H9 (cell line): Measurements from ENCODE around the gene AGTPBP1. TPM values are rescaled to one million over a fixed set of nuclear protein-coding genes. Genes with fewer than 3 reads are reported as not detected.

Source experiments
- DNase-seq: peaks from one replicate; pipeline ENCODE4 v3.0.0-alpha.2; 2017
- H2AFZ ChIP-seq: one replicate; pipeline ENCODE4 v1.6.1; 2013; ENCODE audit warnings: mild to moderate bottlenecking, low read length, control low read depth, moderate library complexity
- H2AK5ac ChIP-seq: 2 replicates; pipeline ENCODE4 v1.6.1; 2013; ENCODE audit warnings: low read length, control low read depth, mixed read lengths; ENCODE audit not compliant: insufficient read length
- H2BK120ac ChIP-seq: one replicate; pipeline ENCODE4 v1.6.1; 2013; ENCODE audit warnings: low read depth, mild to moderate bottlenecking, low read length, control low read depth, inconsistent platforms; ENCODE audit not compliant: poor library complexity, severe bottlenecking
- H2BK12ac ChIP-seq: 2 replicates; pipeline ENCODE4 v1.6.1; 2013; ENCODE audit warnings: low read length, control low read depth, mixed read lengths, low read depth; ENCODE audit not compliant: insufficient read length
- H2BK15ac ChIP-seq: 2 replicates; pipeline ENCODE4 v1.6.1; 2013; ENCODE audit warnings: low read depth, low read length, control low read depth
- H2BK20ac ChIP-seq: one replicate; pipeline ENCODE4 v1.6.1; 2013; ENCODE audit warnings: low read depth, mild to moderate bottlenecking, low read length, control low read depth, inconsistent platforms; ENCODE audit not compliant: poor library complexity, severe bottlenecking
- H2BK5ac ChIP-seq: 2 replicates; pipeline ENCODE4 v1.6.1; 2013; ENCODE audit warnings: low read length, control low read depth, mixed read lengths; ENCODE audit not compliant: insufficient read length
- H3K14ac ChIP-seq: 2 replicates; pipeline ENCODE4 v1.6.1; 2013; ENCODE audit warnings: low read length, control low read depth; ENCODE audit not compliant: insufficient read depth
- H3K18ac ChIP-seq: 2 replicates; pipeline ENCODE4 v1.6.1; 2013; ENCODE audit warnings: low read depth, mild to moderate bottlenecking, mixed read lengths, low read length, control low read depth; ENCODE audit not compliant: insufficient read length
- H3K23ac ChIP-seq: 2 replicates; pipeline ENCODE4 v1.6.1; 2013; ENCODE audit warnings: low read length, control low read depth, mixed read lengths, low read depth; ENCODE audit not compliant: insufficient read length
- H3K23me2 ChIP-seq: 2 replicates; pipeline ENCODE4 v1.6.1; 2013; ENCODE audit warnings: low read depth, mild to moderate bottlenecking, mixed read lengths, low read length, control low read depth; ENCODE audit not compliant: insufficient read length, poor library complexity, severe bottlenecking
- H3K27ac ChIP-seq: 2 replicates; pipeline ENCODE4 v1.5.1; 2013; ENCODE audit warnings: low read length, control low read depth, mixed read lengths, low read depth; ENCODE audit not compliant: insufficient read length
- H3K27me3 ChIP-seq: 2 replicates; pipeline ENCODE4 v1.6.1; 2013; ENCODE audit warnings: low read length, control low read depth, inconsistent platforms; ENCODE audit not compliant: insufficient read depth
- H3K4ac ChIP-seq: 2 replicates; pipeline ENCODE4 v1.6.1; 2013; ENCODE audit warnings: low read depth, mild to moderate bottlenecking, control low read depth, inconsistent platforms, low read length, moderate library complexity
- H3K4me1 ChIP-seq: 2 replicates; pipeline ENCODE4 v1.6.1; 2013; ENCODE audit warnings: low read length, control low read depth, inconsistent platforms; ENCODE audit not compliant: insufficient read depth
- H3K4me2 ChIP-seq: 2 replicates; pipeline ENCODE4 v1.6.1; 2013; ENCODE audit warnings: low read length, control low read depth, mixed read lengths; ENCODE audit not compliant: insufficient read length, insufficient read depth
- H3K56ac ChIP-seq: 2 replicates; pipeline ENCODE4 v1.6.1; 2013; ENCODE audit warnings: low read depth, mild to moderate bottlenecking, mixed read lengths, low read length, control low read depth; ENCODE audit not compliant: insufficient read length
- H3K79me1 ChIP-seq: 2 replicates; pipeline ENCODE4 v1.6.1; 2013; ENCODE audit warnings: low read depth, mild to moderate bottlenecking, moderate library complexity, low read length, control low read depth, inconsistent platforms; ENCODE audit not compliant: insufficient read depth, poor library complexity, severe bottlenecking
- H3K79me2 ChIP-seq: 2 replicates; pipeline ENCODE4 v1.6.1; 2013; ENCODE audit warnings: low read length, control low read depth, inconsistent platforms; ENCODE audit not compliant: insufficient read depth
- H3K9ac ChIP-seq: 2 replicates; pipeline ENCODE4 v1.6.1; 2013; ENCODE audit warnings: low read length, control low read depth, mixed read lengths; ENCODE audit not compliant: insufficient read length; ENCODE audit errors: extremely low read depth
- H3K9me3 ChIP-seq: one replicate; pipeline ENCODE4 v1.6.1; 2013; ENCODE audit warnings: low read depth, low read length, inconsistent platforms; ENCODE audit not compliant: control insufficient read depth
- H3T11ph ChIP-seq: one replicate; pipeline ENCODE4 v1.6.1; 2013; ENCODE audit warnings: mild to moderate bottlenecking, low read length, control low read depth, inconsistent platforms
- H4K20me1 ChIP-seq: one replicate; pipeline ENCODE4 v1.6.1; 2013; ENCODE audit not compliant: control insufficient read depth, insufficient read length, insufficient read depth
- H4K5ac ChIP-seq: 2 replicates; pipeline ENCODE4 v1.6.1; 2013; ENCODE audit warnings: low read depth, mild to moderate bottlenecking, mixed read lengths, low read length, control low read depth; ENCODE audit not compliant: insufficient read length
- H4K8ac ChIP-seq: replicated peaks from 2 replicates; pipeline ENCODE4 v1.6.1; 2013; ENCODE audit warnings: low read length, control low read depth, mixed read lengths, low read depth; ENCODE audit not compliant: insufficient read length
- H4K91ac ChIP-seq: 2 replicates; pipeline ENCODE4 v1.6.1; 2013; ENCODE audit warnings: low read depth, mild to moderate bottlenecking, moderate library complexity, mixed read lengths, low read length, control low read depth; ENCODE audit not compliant: insufficient read length
- H3K27ac Mint-ChIP-seq, 3 experiments: 2 replicates in 2 of 3; 3 replicates in 1 of 3; pipeline ENCODE4 v1.8.0; 2020 to 2021; ENCODE audit warnings: mixed read lengths in 3 of 3, mild to moderate bottlenecking in 1 of 3, moderate library complexity in 1 of 3
- H3K27me3 Mint-ChIP-seq: 2 replicates; pipeline ENCODE4 v1.8.0; 2021; ENCODE audit warnings: low read depth, mild to moderate bottlenecking, moderate library complexity, mixed read lengths
- H3K36me3 Mint-ChIP-seq, 3 experiments: 2 replicates in 2 of 3; 3 replicates in 1 of 3; pipeline ENCODE4 v1.8.0; 2020 to 2021; ENCODE audit warnings: low read depth in 3 of 3, mixed read lengths in 3 of 3; ENCODE audit not compliant: insufficient read depth in 1 of 3
- H3K4me1 Mint-ChIP-seq, 2 experiments: 2 replicates each; pipeline ENCODE4 v1.8.0; 2020; ENCODE audit warnings: mixed read lengths in 2 of 2
- H3K4me3 Mint-ChIP-seq, 2 experiments: 2 replicates in 1 of 2; 3 replicates in 1 of 2; pipeline ENCODE4 v1.8.0; 2020 to 2021; ENCODE audit warnings: mild to moderate bottlenecking in 2 of 2, mixed read lengths in 2 of 2, moderate library complexity in 1 of 2
- H3K9me3 Mint-ChIP-seq, 2 experiments: 2 replicates in 1 of 2; 3 replicates in 1 of 2; pipeline ENCODE4 v1.8.0; 2020; ENCODE audit warnings: mild to moderate bottlenecking in 2 of 2, mixed read lengths in 2 of 2, moderate library complexity in 1 of 2
- WGBS: extraction: QIAGEN DNeasy Blood & Tissue Kit; methylation state at CpG from one replicate; pipeline ENCODE4 v1.1.7; 2013; ENCODE audit warnings: missing lambda C conversion rate, low lambda C conversion rate, mixed read lengths; ENCODE audit not compliant: insufficient read length; ENCODE audit errors: extremely low coverage; 5-methylcytosine and 5-hydroxymethylcytosine counted together
- total RNA-seq: library from RNA; stranded (reverse); gene quantifications from 2 replicates; pipeline ENCODE4 v1.2.1, GENCODE V29; 2021
- TF ChIP-seq, protein P1 (sequence below): fragments of 200-600 bp; sonication (generic); conservative IDR thresholded peaks from 3 replicates; pipeline ENCODE4 v1.8.0; 2021; ENCODE audit warnings: antibody characterized with exemption, mild to moderate bottlenecking

Gene AGTPBP1
- total RNA-seq, 1 experiment from 2014 or later: 53.1 TPM

DNA sequence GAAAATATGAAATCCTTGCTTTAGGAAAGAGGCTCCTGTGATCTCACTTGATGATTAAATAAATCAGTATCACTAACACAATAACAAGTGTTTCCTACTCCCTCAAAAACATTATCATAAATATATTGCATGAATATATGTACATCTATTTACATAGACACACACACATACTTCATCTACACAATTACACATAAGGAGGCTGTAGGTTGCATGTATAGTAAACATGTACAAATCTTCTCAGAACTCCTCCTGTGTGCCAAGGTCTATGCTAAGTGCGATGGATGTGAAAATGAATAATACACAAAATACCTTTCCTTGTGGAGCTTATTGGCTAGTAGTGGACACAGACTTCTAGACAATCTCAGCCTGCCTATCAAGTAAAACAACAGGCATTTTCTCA lies 239.9 kb downstream of the AGTPBP1 start:
- H3K23me2 ChIP-seq: no peaks in the 10 kb centered on the region

More for the DNA sequence above, 239.9 kb downstream of the AGTPBP1 start:
- H2BK15ac ChIP-seq: no peak overlapping the region
- H3K56ac ChIP-seq: no peak overlapping the region
- TF ChIP-seq, protein P1, sequence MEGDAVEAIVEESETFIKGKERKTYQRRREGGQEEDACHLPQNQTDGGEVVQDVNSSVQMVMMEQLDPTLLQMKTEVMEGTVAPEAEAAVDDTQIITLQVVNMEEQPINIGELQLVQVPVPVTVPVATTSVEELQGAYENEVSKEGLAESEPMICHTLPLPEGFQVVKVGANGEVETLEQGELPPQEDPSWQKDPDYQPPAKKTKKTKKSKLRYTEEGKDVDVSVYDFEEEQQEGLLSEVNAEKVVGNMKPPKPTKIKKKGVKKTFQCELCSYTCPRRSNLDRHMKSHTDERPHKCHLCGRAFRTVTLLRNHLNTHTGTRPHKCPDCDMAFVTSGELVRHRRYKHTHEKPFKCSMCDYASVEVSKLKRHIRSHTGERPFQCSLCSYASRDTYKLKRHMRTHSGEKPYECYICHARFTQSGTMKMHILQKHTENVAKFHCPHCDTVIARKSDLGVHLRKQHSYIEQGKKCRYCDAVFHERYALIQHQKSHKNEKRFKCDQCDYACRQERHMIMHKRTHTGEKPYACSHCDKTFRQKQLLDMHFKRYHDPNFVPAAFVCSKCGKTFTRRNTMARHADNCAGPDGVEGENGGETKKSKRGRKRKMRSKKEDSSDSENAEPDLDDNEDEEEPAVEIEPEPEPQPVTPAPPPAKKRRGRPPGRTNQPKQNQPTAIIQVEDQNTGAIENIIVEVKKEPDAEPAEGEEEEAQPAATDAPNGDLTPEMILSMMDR: no peak
- DNase-seq: no peak
- H2AFZ ChIP-seq: no peak overlapping the region
- no peaks in the 10 kb centered on the region; the same call in 1 of the 2 replicates for H3K27me3 Mint-ChIP-seq
- H3K9me3 Mint-ChIP-seq: peaks cover 10 to 13% of the 10 kb centered on the region in 2 experiments; a peak in 4 of 5 replicates
- no peak overlapping the region for H3K4me2 ChIP-seq
- H4K20me1 ChIP-seq: no peaks in the 10 kb centered on the region
- no peak overlapping the region for H3K4ac ChIP-seq
- no peak overlapping the region for H3T11ph ChIP-seq
- no peak overlapping the region for H2BK5ac ChIP-seq
- no peak overlapping the region for H3K18ac ChIP-seq
- no peak overlapping the region for H4K91ac ChIP-seq
- no CpG with 5 or more reads among the region's 1 CpG for WGBS
- no peak overlapping the region for H4K5ac ChIP-seq
- no peak overlapping the region for H3K9ac ChIP-seq
- H3K14ac ChIP-seq: no peak overlapping the region
- no peak overlapping the region for H2BK12ac ChIP-seq
- H3K4me1 ChIP-seq: no peaks in the 10 kb centered on the region
- no peaks in the 10 kb centered on the region for H3K4me1 Mint-ChIP-seq
- H3K9me3 ChIP-seq: peaks cover 6% of the 10 kb centered on the region
- H3K23ac ChIP-seq: no peak overlapping the region
- H3K27me3 ChIP-seq: no peaks in the 10 kb centered on the region
- H4K8ac ChIP-seq: no peak overlapping the region
- no peaks in the 10 kb centered on the region for H3K79me1 ChIP-seq
- no peak overlapping the region for H2BK20ac ChIP-seq
- H3K36me3 Mint-ChIP-seq: peaks cover 0 to 5% (median 2%) of the 10 kb centered on the region in 3 experiments; a peak in 2 of 7 replicates
- H3K79me2 ChIP-seq: no peaks in the 10 kb centered on the region
- no peak overlapping the region for H2BK120ac ChIP-seq
- H3K4me3 Mint-ChIP-seq: no peak overlapping the region
- H3K27ac Mint-ChIP-seq: no peak overlapping the region
- H2AK5ac ChIP-seq: no peak overlapping the region
- no peak overlapping the region for H3K27ac ChIP-seq
